AML-193 (cell line): ENCODE data around the gene SV2B.
A peak's percentile ranks its signal among the peaks of the same experiment; 100 is the strongest.
"Not testable (repeated sequence)": the region's sequence is repeated elsewhere in the genome, so short reads cannot be mapped to it uniquely, and the experiment has no call there.

Experiments used
- DNase-seq, 2 experiments: peaks; one replicate each; lab custom pipeline; 2025; lab: John Stamatoyannopoulos, UW

Gene SV2B

GRCh38 chr15:91099995-91100813 is at the start of gene SV2B:
Gene SV2B, plus strand, starts transcription at chr15:91100257. Its CDS starts 126,007 bp downstream, at chr15:91226264.
- DNase-seq = no peak

- DNase-seq = no peak
Observed at GRCh38 chr15:91051248-91051647, 48.8 kb upstream of the SV2B start.

GRCh38 chr15:91054816-91055215 is 45.2 kb upstream of the SV2B start:
- DNase-seq = no peak

- DNase-seq = peak; percentile 58 to 73
Observed at GRCh38 chr15:91055548-91056331, 44.3 kb upstream of the SV2B start.

GRCh38 chr15:91061230-91061629 is 38.8 kb upstream of the SV2B start:
- no peak for DNase-seq

DNA sequence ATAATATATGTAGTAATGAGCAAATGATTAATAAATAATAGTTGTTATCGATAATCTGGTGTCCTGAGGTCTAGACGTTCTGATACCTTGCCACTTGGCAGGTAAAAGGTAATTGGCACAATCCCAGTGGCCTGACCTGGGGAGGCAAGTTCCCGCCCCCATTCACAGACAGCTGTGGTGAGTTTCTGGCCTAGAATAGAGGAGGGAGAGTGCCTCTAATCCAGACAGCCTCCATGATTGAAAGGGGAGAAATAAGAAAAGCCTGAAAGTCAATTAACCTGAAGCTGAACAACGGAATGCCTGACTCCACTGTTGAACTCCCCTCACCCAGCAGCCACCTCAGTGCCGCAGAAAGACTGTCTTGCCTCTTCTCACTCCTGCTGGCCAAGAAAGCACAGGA is 38.1 kb upstream of the SV2B start:
- DNase-seq = no peak

DNA sequence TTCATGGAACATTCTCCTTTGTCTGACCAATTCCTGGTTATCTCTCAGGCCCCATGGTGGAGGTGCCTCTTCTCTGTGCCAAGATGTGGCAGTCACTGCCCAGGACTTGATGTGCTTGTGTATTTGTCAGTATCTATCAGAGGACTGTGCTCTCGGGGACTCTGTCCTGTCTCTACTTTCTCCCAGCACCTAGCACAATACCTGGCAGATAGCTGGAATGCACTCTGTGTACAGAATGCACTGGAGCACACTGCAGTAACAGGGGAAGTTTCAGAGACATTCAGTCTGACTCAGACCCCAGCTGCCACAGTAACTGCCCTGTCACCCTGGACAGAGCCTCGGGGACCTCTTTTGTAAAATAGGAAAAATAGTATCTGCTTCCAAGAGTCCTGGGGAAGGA is 34.6 kb upstream of the SV2B start:
- DNase-seq = no peak

- DNase-seq = no peak
Observed at GRCh38 chr15:91067036-91067435, 33.0 kb upstream of the SV2B start.

- DNase-seq = no peak
Observed at GRCh38 chr15:91068436-91068835, 31.6 kb upstream of the SV2B start.

- DNase-seq = no peak
Observed at GRCh38 chr15:91068966-91069365, 31.1 kb upstream of the SV2B start.

DNA sequence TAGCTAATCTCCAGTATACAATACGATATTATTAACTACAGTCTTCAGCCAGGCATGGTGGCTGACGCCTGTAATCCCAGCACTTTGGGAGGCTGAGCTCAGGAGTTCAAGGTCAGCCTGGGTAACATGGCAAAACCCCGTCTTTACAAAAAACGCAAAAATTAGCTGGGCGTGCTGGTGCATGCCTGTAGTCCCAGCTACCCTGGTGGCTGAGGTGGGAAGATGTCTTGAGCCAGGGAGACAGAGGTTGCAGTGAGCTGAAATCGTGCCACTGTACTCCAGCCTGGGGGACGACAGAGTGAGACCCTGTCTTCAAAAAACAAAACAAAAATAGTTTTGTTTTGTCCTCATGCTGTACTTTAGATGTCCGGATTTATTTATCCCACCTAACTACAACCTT is 29.2 kb upstream of the SV2B start:
- no peak for DNase-seq

DNA sequence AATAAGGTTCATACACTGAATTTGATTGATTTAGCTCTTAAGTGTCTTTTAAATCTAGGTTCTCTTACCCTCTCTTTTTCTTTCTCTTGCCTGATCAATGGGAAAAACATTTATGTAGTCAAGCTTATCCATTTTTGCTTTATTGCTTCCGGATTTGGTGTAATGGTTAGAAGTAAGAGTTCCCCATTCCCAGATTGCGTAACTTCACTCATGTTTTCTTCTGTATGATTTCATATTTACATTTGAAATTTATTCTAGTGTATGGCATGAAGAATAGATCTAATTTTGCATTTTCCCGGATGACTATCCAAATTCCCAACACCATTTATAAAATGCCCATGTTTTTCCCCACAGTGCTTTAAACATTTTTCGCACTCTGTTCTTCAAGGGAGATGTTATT is 27.9 kb upstream of the SV2B start:
- peak in 1 of 2 experiments; percentile 5 for DNase-seq

DNA sequence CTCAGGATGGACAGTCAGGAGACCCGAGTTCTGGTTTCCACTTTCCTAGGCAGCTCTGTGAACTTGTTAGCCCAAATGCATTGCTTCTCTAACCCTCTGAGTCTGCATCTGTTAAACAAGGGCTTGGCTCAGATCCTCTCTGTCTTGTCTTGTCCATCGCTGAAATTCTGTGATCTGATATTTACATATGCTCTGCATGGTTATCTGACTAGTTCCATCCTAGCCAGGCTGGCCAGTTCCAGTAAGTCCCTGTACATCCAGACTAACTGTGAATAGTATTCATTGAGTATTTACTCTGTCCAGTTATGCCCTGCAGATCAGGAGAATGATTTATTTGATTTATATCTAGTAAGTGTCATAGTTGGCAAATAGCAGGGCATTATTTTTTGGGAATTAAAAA is 27.0 kb upstream of the SV2B start:
- DNase-seq = no peak

- DNase-seq = no peak
Observed at GRCh38 chr15:91073768-91074167, 26.3 kb upstream of the SV2B start.

DNA sequence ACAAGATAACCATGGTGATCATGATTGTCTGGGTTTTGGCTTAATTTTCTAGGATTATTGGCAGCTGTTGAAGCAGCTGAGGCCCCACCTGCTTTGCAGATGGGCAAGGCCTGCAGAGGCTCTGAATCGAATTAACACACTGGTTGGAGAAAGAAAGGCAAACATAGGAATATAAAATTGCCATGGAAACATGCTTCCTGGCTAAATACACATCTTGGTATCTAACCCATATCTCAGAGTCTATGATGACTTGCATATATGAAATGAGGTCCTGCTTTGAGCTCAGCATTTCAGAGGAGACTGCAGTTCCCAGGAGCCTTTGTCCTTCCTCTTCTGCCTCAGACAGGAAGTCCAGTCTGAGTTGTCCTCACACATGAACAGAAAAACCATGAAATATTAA is 24.3 kb upstream of the SV2B start:
- DNase-seq = peak in 1 of 2 experiments; percentile 2

DNA sequence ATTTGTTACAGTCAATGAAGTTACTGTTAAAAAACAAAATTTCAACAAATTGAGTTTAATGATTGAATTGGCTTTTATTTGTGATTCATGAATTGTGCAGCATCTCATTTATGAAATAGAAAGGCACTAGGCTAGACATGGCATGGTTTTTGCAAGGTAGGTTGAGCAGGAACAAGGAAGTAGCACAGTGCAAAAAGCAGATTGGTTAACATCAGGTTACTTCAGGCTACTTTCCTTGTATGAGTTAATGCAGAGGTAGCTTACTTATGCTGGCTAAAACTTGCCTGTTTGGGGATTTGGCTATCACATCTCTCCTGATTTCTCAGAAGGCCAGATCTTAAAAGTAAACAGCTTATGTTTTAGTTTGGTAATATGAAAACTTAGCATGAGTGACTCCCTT is 23.0 kb upstream of the SV2B start:
- peak in 1 of 2 experiments; percentile 2 for DNase-seq

DNA sequence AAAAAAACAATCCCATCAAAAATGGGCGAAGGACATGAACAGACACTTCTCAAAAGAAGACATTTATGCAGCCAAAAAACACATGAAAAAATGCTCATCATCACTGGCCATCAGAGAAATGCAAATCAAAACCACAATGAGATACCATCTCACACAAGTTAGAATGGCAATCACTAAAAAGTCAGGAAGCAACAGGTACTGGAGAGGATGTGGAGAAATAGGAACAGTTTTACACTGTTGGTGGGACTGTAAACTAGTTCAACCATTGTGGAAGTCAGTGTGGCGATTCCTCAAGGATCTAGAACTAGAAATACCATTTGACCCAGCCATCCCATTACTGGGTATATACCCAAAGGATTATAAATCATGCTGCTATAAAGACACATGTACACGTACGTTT is 6.2 kb upstream of the SV2B start:
- not testable (repeated sequence) for DNase-seq

DNA sequence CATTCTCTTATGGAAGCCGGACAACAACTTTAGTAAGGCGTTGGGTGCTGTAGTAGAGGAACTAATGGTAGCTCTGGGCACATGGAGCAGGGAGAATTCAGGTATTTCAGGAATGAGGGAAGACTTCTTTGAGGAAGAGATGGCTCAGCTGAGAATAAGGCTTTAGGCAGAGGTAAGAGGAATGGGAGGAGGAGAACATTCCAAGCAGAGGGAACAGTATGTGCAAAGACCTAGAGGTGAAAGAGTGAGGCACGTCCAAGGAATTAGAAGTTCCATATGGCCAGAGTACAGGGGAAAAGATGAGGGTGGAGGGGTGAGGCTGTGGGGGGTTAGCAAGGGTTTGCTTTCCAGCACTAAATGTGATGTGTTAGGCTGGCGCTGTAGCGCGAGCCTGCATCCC is 1.6 kb upstream of the SV2B start:
- no peak for DNase-seq

- DNase-seq = no peak
Observed at GRCh38 chr15:91099616-91099994, 452 bp upstream of the SV2B start.

DNA sequence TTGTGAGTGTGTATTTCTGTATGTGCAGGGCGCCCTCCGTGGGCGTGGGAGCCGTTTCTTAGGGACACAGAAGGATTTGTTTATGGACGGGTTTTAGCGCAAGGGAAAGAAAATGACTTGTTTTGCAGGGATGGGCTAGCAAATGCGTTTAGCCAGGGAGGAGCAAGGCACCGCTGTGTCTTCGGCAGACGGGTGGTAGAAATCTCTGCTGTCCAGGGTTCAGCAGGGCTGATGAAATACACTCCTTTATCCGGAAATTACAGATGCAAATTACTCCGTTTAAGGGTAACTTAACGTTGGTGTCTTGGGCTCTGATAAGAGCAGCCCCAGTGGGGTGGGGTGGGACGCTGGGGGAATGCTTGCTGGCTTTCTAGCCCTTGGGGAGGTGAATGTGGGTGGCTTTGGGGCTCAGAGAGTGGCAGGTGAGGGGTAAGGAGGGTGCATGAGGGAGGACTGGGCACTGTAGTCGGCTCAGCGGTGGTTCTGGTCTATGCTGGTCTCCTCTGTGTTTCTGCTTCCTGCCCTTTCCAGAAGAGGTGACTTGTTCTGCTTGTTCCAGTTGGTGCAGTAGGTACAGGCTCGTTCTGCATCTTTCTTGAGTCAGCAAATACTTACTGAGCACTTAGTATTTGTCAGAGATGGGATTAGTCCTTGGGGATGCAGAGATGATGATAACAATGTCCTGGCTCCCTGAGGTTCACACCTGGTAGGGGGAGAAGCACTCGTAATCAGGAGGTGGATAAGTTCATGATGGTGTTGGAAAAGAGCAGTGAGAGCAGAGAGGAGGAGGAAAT is 954 bp downstream of the SV2B start:
- DNase-seq = no peak

DNA sequence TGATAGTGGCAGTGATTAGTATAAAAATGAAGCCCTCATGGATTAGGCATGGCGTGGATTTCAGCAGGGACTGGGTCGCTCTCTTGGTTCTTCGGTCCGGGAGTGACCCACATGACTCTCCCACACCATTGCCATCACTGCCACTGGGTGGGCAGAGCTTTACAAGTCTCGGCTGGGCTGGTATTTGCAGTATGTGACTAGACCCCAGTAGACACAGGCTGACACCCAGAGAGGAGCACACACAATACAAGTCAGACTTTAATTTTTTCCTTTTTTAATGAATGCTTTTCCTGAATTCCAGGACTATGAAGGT is 1.5 kb downstream of the SV2B start:
- DNase-seq = no peak

GRCh38 chr15:91102546-91103330 is 2.7 kb downstream of the SV2B start:
- no peak for DNase-seq
